HG03575 (cell line): ENCODE data around the gene RPP14.
"Not testable (repeated sequence)": the region's sequence is repeated elsewhere in the genome, so short reads cannot be mapped to it uniquely, and the experiment has no call there.

Experiments
- ATAC-seq: cut with Tn5 transposase; IDR thresholded peaks from one replicate; pipeline ENCODE4 v1.9.1; 2021; ENCODE audit not compliant: unreplicated experiment, insufficient number of reproducible peaks, low FRiP score; ENCODE audit errors: extremely low read depth

RPP14 gene

GRCh38 chr3:58288964-58289613 lies 17.0 kb upstream of the RPP14 start:
- ATAC-seq = not testable (repeated sequence)

- not testable (repeated sequence) for ATAC-seq
Observed at GRCh38 chr3:58290446-58290845, 15.6 kb upstream of the RPP14 start.

- no peak for ATAC-seq
Observed at GRCh38 chr3:58291671-58292338, 14.2 kb upstream of the RPP14 start.

- no peak for ATAC-seq
Observed at GRCh38 chr3:58292866-58293265, 13.2 kb upstream of the RPP14 start.

- no peak for ATAC-seq
Observed at GRCh38 chr3:58293516-58293915, 12.5 kb upstream of the RPP14 start.

GRCh38 chr3:58296269-58296668 lies 9.8 kb upstream of the RPP14 start:
- no peak for ATAC-seq

- no peak for ATAC-seq
Observed at GRCh38 chr3:58296843-58297242, 9.2 kb upstream of the RPP14 start.

- no peak for ATAC-seq
Observed at GRCh38 chr3:58298190-58298589, 7.9 kb upstream of the RPP14 start.

GRCh38 chr3:58299075-58299474 lies 7.0 kb upstream of the RPP14 start:
- no peak for ATAC-seq

GRCh38 chr3:58299839-58300516 lies 6.1 kb upstream of the RPP14 start:
- no peak for ATAC-seq

- no peak for ATAC-seq
Observed at GRCh38 chr3:58307639-58308215, 1.7 kb downstream of the RPP14 start.

GRCh38 chr3:58308728-58309127 lies 2.7 kb downstream of the RPP14 start:
- no peak for ATAC-seq

- no peak for ATAC-seq
Observed at GRCh38 chr3:58317811-58318210, 11.8 kb downstream of the RPP14 start.

GRCh38 chr3:58321791-58322190 lies 15.7 kb downstream of the RPP14 start:
- ATAC-seq = no peak

GRCh38 chr3:58322793-58323192 lies 16.7 kb downstream of the RPP14 start:
- ATAC-seq = no peak

GRCh38 chr3:58323529-58324390 lies 17.7 kb downstream of the RPP14 start:
- no peak for ATAC-seq

- ATAC-seq = no peak
Observed at GRCh38 chr3:58324391-58325390, 18.6 kb downstream of the RPP14 start.

- no peak for ATAC-seq
Observed at GRCh38 chr3:58325525-58325992, 19.5 kb downstream of the RPP14 start.
